HepG2 (cell line): ENCODE results near the gene FAM219A. TPM values are rescaled to one million over a fixed set of nuclear protein-coding genes. Genes with fewer than 3 reads are reported as not detected.
A peak's percentile ranks its signal among the peaks of the same experiment; 100 is the strongest.

Source experiments
- CENPX ChIP-seq: sonication (generic); formaldehyde crosslinking; IDR thresholded peaks from 2 replicates; pipeline ENCODE4 v1.9.0; 2021; ENCODE audit warnings: mild to moderate bottlenecking, missing genetic modification reagents, moderate library complexity
- ETV6 ChIP-seq: sonication (generic); formaldehyde crosslinking; conservative IDR thresholded peaks from 2 replicates; pipeline ENCODE4 v1.4.0; 2020; ENCODE audit warnings: missing genetic modification reagents
- HCFC1 ChIP-seq: fragments of 150-350 bp; IDR thresholded peaks from 2 replicates; pipeline ENCODE4 v1.6.1; 2014; ENCODE audit warnings: low read depth, low read length
- HMG20B ChIP-seq: conservative IDR thresholded peaks from 2 replicates; pipeline ENCODE4 v1.6.1; 2016; ENCODE audit warnings: missing genetic modification reagents, missing compliant biosample characterization
- KDM4B ChIP-seq: sonication (generic); formaldehyde crosslinking; IDR thresholded peaks from 2 replicates; pipeline ENCODE4 v1.4.0; 2020; ENCODE audit warnings: missing genetic modification reagents
- NCOA1 ChIP-seq: sonication (generic); formaldehyde crosslinking; IDR thresholded peaks from 2 replicates; pipeline ENCODE4 v1.9.0; 2021; ENCODE audit warnings: missing genetic modification reagents
- PHF21A ChIP-seq: sonication (generic); formaldehyde crosslinking; IDR thresholded peaks from 2 replicates; pipeline ENCODE4 v1.5.0; 2020; ENCODE audit warnings: mild to moderate bottlenecking, missing genetic modification reagents
- REL ChIP-seq: sonication (generic); formaldehyde crosslinking; conservative IDR thresholded peaks from 2 replicates; pipeline ENCODE4 v1.8.0; 2022; ENCODE audit warnings: mild to moderate bottlenecking, missing genetic modification reagents, moderate library complexity
- RFX3 ChIP-seq: IDR thresholded peaks from 2 replicates; pipeline ENCODE4 v1.6.1; 2016; ENCODE audit warnings: missing biosample characterization, missing genetic modification reagents
- TRAFD1 ChIP-seq: sonication (generic); formaldehyde crosslinking; IDR thresholded peaks from 2 replicates; pipeline ENCODE4 v1.5.1; 2020; ENCODE audit warnings: missing genetic modification reagents, mild to moderate bottlenecking, borderline replicate concordance
- ZFX ChIP-seq: sonication (generic); formaldehyde crosslinking; IDR thresholded peaks from 2 replicates; pipeline ENCODE4 v1.4.0; 2020; ENCODE audit warnings: mild to moderate bottlenecking, low read depth, missing genetic modification reagents, moderate library complexity
- ZNF547 ChIP-seq: sonication (generic); formaldehyde crosslinking; IDR thresholded peaks from 2 replicates; pipeline ENCODE4 v1.5.1; 2020; ENCODE audit warnings: mild to moderate bottlenecking, missing genetic modification reagents
- ZNF652 ChIP-seq: IDR thresholded peaks from 2 replicates; pipeline ENCODE4 v1.6.1; 2016; ENCODE audit warnings: low read depth, borderline replicate concordance
- ZNF703 ChIP-seq: sonication (generic); formaldehyde crosslinking; IDR thresholded peaks from 2 replicates; pipeline ENCODE4 v1.5.1; 2020; ENCODE audit warnings: missing genetic modification reagents, mild to moderate bottlenecking, moderate library complexity, borderline replicate concordance
- polyA plus RNA-seq, 8 experiments: library from polyadenylated mRNA; depleted of rRNA in 3 of 8; stranded (reverse) in 7 of 8; unstranded in 1 of 8; fragments of >200 nt; fragmentation: Illumina TruSeq in 4 of 8; extraction: Trizol in 4 of 8; gene quantifications; 2 replicates each; pipeline versions ENCODE4 v1.2.1 to v1.2.3, GENCODE V29; 2011 to 2016; ENCODE audit warnings: low read depth in 4 of 8, missing spikeins in 1 of 8, mixed read lengths in 1 of 8; ENCODE audit not compliant: insufficient read depth in 1 of 8
- total RNA-seq, 5 experiments: library from RNA; depleted of rRNA; stranded (reverse); fragments of >200 nt; fragmentation: Illumina TruSeq; extraction: Trizol; gene quantifications; 2 replicates each; pipeline ENCODE4 v1.2.3, GENCODE V29; 2016; ENCODE audit warnings: low read depth in 1 of 5
- TF ChIP-seq, protein P1 (sequence below), 2 experiments: sonication (generic) in 1 of 2; formaldehyde crosslinking in 1 of 2; IDR thresholded peaks; 2 replicates each; pipeline versions ENCODE4 v1.6.1 to v1.9.0; 2014 to 2022; ENCODE audit warnings: antibody characterized with exemption in 1 of 2, borderline replicate concordance in 1 of 2, inconsistent platforms in 1 of 2, low read depth in 1 of 2, missing genetic modification reagents in 1 of 2
- TF ChIP-seq, protein P2 (sequence below): sonication (generic); formaldehyde crosslinking; IDR thresholded peaks from 2 replicates; pipeline ENCODE4 v1.4.0; 2020; ENCODE audit warnings: missing genetic modification reagents, borderline replicate concordance

Gene FAM219A
- total and polyA plus RNA-seq, 2 of the 13 experiments (the other 11 are each of a cell fraction or from before 2014, with no cell fraction given), result 3.9 to 6.4 TPM

GRCh38 chr9:34376596-34377403 is 81.6 kb downstream of the FAM219A start, which contains the start of gene MYORG (continued):
- TF ChIP-seq KDM4B (CRISPR knock-in tag), result no peak
- no peak for TF ChIP-seq CENPX (CRISPR knock-in tag)
- TF ChIP-seq HMG20B (CRISPR knock-in tag), result no peak
- TF ChIP-seq ETV6 (CRISPR knock-in tag), result no peak
- TF ChIP-seq ZNF652 (CRISPR knock-in tag), result no peak
- TF ChIP-seq ZFX, result peak; percentile 65
- TF ChIP-seq ZNF547 (CRISPR knock-in tag), result no peak; the same call in 1 of the 2 replicates
- no peak; the same call in 1 of the 2 replicates for TF ChIP-seq TRAFD1 (CRISPR knock-in tag)
- TF ChIP-seq NCOA1, result no peak
- peak; percentile 90 for TF ChIP-seq HCFC1
- no peak for TF ChIP-seq ZNF703
- no peak for TF ChIP-seq RFX3
- TF ChIP-seq REL (CRISPR knock-in tag), result 0 out of 2 replicates have a peak, but pooled peaks have one; percentile 71
- TF ChIP-seq, protein P1, sequence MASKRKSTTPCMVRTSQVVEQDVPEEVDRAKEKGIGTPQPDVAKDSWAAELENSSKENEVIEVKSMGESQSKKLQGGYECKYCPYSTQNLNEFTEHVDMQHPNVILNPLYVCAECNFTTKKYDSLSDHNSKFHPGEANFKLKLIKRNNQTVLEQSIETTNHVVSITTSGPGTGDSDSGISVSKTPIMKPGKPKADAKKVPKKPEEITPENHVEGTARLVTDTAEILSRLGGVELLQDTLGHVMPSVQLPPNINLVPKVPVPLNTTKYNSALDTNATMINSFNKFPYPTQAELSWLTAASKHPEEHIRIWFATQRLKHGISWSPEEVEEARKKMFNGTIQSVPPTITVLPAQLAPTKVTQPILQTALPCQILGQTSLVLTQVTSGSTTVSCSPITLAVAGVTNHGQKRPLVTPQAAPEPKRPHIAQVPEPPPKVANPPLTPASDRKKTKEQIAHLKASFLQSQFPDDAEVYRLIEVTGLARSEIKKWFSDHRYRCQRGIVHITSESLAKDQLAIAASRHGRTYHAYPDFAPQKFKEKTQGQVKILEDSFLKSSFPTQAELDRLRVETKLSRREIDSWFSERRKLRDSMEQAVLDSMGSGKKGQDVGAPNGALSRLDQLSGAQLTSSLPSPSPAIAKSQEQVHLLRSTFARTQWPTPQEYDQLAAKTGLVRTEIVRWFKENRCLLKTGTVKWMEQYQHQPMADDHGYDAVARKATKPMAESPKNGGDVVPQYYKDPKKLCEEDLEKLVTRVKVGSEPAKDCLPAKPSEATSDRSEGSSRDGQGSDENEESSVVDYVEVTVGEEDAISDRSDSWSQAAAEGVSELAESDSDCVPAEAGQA (IDR thresholded peaks at IDR 0.05; ENCODE audit: low read depth), result no peak
- TF ChIP-seq, protein P1 (CRISPR knock-in tag; IDR thresholded peaks at IDR 0.05; ENCODE audit: borderline replicate concordance), result no peak
- peak; percentile 90 for TF ChIP-seq PHF21A
- TF ChIP-seq, protein P2, sequence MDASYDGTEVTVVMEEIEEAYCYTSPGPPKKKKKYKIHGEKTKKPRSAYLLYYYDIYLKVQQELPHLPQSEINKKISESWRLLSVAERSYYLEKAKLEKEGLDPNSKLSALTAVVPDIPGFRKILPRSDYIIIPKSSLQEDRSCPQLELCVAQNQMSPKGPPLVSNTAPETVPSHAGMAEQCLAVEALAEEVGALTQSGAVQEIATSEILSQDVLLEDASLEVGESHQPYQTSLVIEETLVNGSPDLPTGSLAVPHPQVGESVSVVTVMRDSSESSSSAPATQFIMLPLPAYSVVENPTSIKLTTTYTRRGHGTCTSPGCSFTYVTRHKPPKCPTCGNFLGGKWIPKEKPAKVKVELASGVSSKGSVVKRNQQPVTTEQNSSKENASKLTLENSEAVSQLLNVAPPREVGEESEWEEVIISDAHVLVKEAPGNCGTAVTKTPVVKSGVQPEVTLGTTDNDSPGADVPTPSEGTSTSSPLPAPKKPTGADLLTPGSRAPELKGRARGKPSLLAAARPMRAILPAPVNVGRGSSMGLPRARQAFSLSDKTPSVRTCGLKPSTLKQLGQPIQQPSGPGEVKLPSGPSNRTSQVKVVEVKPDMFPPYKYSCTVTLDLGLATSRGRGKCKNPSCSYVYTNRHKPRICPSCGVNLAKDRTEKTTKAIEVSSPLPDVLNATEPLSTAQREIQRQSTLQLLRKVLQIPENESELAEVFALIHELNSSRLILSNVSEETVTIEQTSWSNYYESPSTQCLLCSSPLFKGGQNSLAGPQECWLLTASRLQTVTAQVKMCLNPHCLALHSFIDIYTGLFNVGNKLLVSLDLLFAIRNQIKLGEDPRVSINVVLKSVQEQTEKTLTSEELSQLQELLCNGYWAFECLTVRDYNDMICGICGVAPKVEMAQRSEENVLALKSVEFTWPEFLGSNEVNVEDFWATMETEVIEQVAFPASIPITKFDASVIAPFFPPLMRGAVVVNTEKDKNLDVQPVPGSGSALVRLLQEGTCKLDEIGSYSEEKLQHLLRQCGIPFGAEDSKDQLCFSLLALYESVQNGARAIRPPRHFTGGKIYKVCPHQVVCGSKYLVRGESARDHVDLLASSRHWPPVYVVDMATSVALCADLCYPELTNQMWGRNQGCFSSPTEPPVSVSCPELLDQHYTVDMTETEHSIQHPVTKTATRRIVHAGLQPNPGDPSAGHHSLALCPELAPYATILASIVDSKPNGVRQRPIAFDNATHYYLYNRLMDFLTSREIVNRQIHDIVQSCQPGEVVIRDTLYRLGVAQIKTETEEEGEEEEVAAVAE (CRISPR knock-in tag), result 0 out of 2 replicates have a peak, but pooled peaks have one; percentile 11
